ENCODE results near the gene HOXC11.

DNA sequence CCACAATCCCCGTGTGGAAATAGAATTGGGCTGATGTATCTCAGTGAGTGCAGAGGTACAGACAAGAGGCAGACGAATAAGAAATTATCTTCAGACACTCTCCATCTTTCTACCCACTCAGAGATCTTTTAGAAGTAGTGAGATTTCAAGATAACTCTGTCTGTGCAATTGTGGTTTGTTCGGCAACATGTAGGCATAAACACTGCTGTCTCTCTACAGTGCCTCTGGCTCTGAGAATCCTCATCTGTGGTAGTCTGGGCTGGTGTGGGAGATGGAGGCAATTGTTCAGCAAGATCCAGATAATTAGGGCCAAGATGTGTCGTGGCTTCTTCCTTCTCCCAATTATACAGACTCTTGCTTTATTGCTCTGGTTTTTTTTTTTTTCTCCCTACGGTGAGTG lies 31.2 kb upstream of the HOXC11 start:
- TF ChIP-seq, protein P1, sequence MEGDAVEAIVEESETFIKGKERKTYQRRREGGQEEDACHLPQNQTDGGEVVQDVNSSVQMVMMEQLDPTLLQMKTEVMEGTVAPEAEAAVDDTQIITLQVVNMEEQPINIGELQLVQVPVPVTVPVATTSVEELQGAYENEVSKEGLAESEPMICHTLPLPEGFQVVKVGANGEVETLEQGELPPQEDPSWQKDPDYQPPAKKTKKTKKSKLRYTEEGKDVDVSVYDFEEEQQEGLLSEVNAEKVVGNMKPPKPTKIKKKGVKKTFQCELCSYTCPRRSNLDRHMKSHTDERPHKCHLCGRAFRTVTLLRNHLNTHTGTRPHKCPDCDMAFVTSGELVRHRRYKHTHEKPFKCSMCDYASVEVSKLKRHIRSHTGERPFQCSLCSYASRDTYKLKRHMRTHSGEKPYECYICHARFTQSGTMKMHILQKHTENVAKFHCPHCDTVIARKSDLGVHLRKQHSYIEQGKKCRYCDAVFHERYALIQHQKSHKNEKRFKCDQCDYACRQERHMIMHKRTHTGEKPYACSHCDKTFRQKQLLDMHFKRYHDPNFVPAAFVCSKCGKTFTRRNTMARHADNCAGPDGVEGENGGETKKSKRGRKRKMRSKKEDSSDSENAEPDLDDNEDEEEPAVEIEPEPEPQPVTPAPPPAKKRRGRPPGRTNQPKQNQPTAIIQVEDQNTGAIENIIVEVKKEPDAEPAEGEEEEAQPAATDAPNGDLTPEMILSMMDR (IDR thresholded peaks at IDR 0.05): no peak
- no peak for TF ChIP-seq POLR2AphosphoS5 (IDR thresholded peaks at IDR 0.05)
- TF ChIP-seq POLR2A (IDR thresholded peaks at IDR 0.05): no peak
- TF ChIP-seq EP300 (IDR thresholded peaks at IDR 0.05): no peak
